KBM-7 (cell line): ENCODE data around the gene SLC47A1.
"Not testable (repeated sequence)": the region's sequence is repeated elsewhere in the genome, so short reads cannot be mapped to it uniquely, and the experiment has no call there.

ENCODE experiments used
- DNase-seq: peaks from one replicate; pipeline ENCODE4 v3.0.0-alpha.2; 2015
- in situ Hi-C: fragments of 300-500 bp; cut with MboI; formaldehyde crosslinking; loops from 2 replicates; pipeline ENCODE4 v1.14.3; 2020; ENCODE audit warnings: low sequenced_read_pairs, low pct_unique_long_range_greater_than_20kb, mixed read lengths

SLC47A1 gene

GRCh38 chr17:19517699-19518098 lies 16.0 kb upstream of the SLC47A1 start:
- DNase-seq, result no peak
- in situ Hi-C loops, result no loop called here

GRCh38 chr17:19519388-19520291 lies 14.0 kb upstream of the SLC47A1 start:
- in situ Hi-C loops, result not testable (repeated sequence)
- DNase-seq, result peak; percentile 88

GRCh38 chr17:19520641-19521040 lies 13.0 kb upstream of the SLC47A1 start:
- no peak for DNase-seq
- in situ Hi-C loops, result no loop called here

GRCh38 chr17:19523690-19524089 lies 10.0 kb upstream of the SLC47A1 start:
- in situ Hi-C loops, result no loop called here
- no peak for DNase-seq

GRCh38 chr17:19526950-19527349 lies 6.7 kb upstream of the SLC47A1 start:
- in situ Hi-C loops, DNase-seq: not testable (repeated sequence)

GRCh38 chr17:19531780-19532501 lies 1.7 kb upstream of the SLC47A1 start:
- in situ Hi-C loops, result no loop called here

GRCh38 chr17:19533036-19533717 lies 477 bp upstream of the SLC47A1 start:
- in situ Hi-C loops, result no loop called here
- no peak for DNase-seq

More at GRCh38 chr17:19531780-19532501, 1.7 kb upstream of the SLC47A1 start:
- no peak for DNase-seq

- DNase-seq, result no peak
- in situ Hi-C loops, result no loop called here
Measured at GRCh38 chr17:19534562-19535149, 1.0 kb downstream of the SLC47A1 start.

- in situ Hi-C loops, result no loop called here
- DNase-seq, result no peak
Measured at GRCh38 chr17:19537111-19537510, 3.5 kb downstream of the SLC47A1 start.

- DNase-seq, result no peak
Measured at GRCh38 chr17:19538095-19539039, 4.7 kb downstream of the SLC47A1 start.

GRCh38 chr17:19539040-19539399 lies 5.4 kb downstream of the SLC47A1 start:
- no peak for DNase-seq
- in situ Hi-C loops, result no loop called here

More at GRCh38 chr17:19538095-19539039, 4.7 kb downstream of the SLC47A1 start:
- in situ Hi-C loops, result no loop called here

- DNase-seq, result no peak
- in situ Hi-C loops, result no loop called here
Measured at GRCh38 chr17:19539841-19540311, 6.2 kb downstream of the SLC47A1 start.

- DNase-seq, result no peak
- in situ Hi-C loops, result no loop called here
Measured at GRCh38 chr17:19540706-19541370, 7.2 kb downstream of the SLC47A1 start.

- in situ Hi-C loops, result no loop called here
- no peak for DNase-seq
Measured at GRCh38 chr17:19541445-19541844, 7.8 kb downstream of the SLC47A1 start.

GRCh38 chr17:19542247-19542646 lies 8.6 kb downstream of the SLC47A1 start:
- in situ Hi-C loops, result no loop called here
- no peak for DNase-seq

GRCh38 chr17:19544366-19544765 lies 10.7 kb downstream of the SLC47A1 start:
- in situ Hi-C loops, result no loop called here
- DNase-seq, result no peak

- peak; percentile 24 for DNase-seq
- in situ Hi-C loops, result no loop called here
Measured at GRCh38 chr17:19546289-19547065, 12.8 kb downstream of the SLC47A1 start.
